HFFc6 (cell line): ENCODE measurements around the gene ALDH4A1. TPM values are rescaled to one million over a fixed set of nuclear protein-coding genes. Genes with fewer than 3 reads are reported as not detected.
A peak's percentile ranks its signal among the peaks of the same experiment; 100 is the strongest.

Source experiments
- DNase-seq: peaks from one replicate; pipeline ENCODE4 v3.0.0-alpha.2; 2018
- H3K27ac Mint-ChIP-seq: 2 replicates; pipeline ENCODE4 v1.8.0; 2020; ENCODE audit warnings: mild to moderate bottlenecking, mixed read lengths
- H3K27me3 Mint-ChIP-seq: 2 replicates; pipeline ENCODE4 v1.8.0; 2021; ENCODE audit warnings: mild to moderate bottlenecking, moderate library complexity, mixed read lengths; ENCODE audit not compliant: insufficient read depth
- H3K36me3 Mint-ChIP-seq: 2 replicates; pipeline ENCODE4 v1.8.0; 2021; ENCODE audit warnings: low read depth, mixed read lengths
- H3K4me1 Mint-ChIP-seq: 2 replicates; pipeline ENCODE4 v1.8.0; 2020; ENCODE audit warnings: low read depth, mixed read lengths
- H3K4me3 Mint-ChIP-seq: 2 replicates; pipeline ENCODE4 v1.8.0; 2020; ENCODE audit warnings: mild to moderate bottlenecking, moderate library complexity, mixed read lengths
- H3K9me3 Mint-ChIP-seq: 2 replicates; pipeline ENCODE4 v1.8.0; 2020; ENCODE audit warnings: mild to moderate bottlenecking, mixed read lengths
- CTCF ChIP-seq: fragments of 200-600 bp; sonication (generic); IDR thresholded peaks from 2 replicates; pipeline ENCODE4 v1.5.0; 2021; ENCODE audit warnings: antibody characterized with exemption, mild to moderate bottlenecking
- total RNA-seq, 6 experiments: library from RNA; stranded (reverse); fragmentation: NEBNext Ultra II Directional; extraction: Animal tissue kit (Norgen Biotek cat#: 25700); gene quantifications; 2 replicates in 1 of 6; 3 replicates in 5 of 6; pipeline ENCODE4 v1.2.3, GENCODE V29; 2021

The ALDH4A1 gene
- total RNA-seq, 6 experiments from 2014 or later = 18.3 to 24.1 (median 20.2) TPM

GRCh38 chr1:18938008-18938706 lies 35.8 kb upstream of the ALDH4A1 start:
- DNase-seq = no peak
- Mint-ChIP-seq H3K4me1 (peaks cover 64% of the 10 kb centered on the region), H3K27ac (peak overlapping the region; percentile 61), H3K4me3 (no peak overlapping the region), H3K36me3 (no peaks in the 10 kb centered on the region), H3K9me3 (no peaks in the 10 kb centered on the region), H3K27me3 (peaks cover 3% of the 10 kb centered on the region; the same call in 1 of the 2 replicates)
- TF ChIP-seq CTCF = no peak

GRCh38 chr1:18937539-18937938 lies 35.2 kb upstream of the ALDH4A1 start:
- Mint-ChIP-seq H3K4me1 (peaks cover 68% of the 10 kb centered on the region), H3K27ac (peak overlapping the region; percentile 28), H3K36me3 (no peaks in the 10 kb centered on the region), H3K4me3 (no peak overlapping the region), H3K9me3 (no peaks in the 10 kb centered on the region), H3K27me3 (peaks cover 3% of the 10 kb centered on the region; the same call in 1 of the 2 replicates)
- no peak for DNase-seq
- TF ChIP-seq CTCF = no peak

- no peak for DNase-seq
- TF ChIP-seq CTCF = no peak
- no peak overlapping the region for H3K4me3 Mint-ChIP-seq
- peaks cover 68% of the 10 kb centered on the region for H3K4me1 Mint-ChIP-seq
- peak overlapping the region; percentile 28; the same call in 1 of the 2 replicates for H3K27ac Mint-ChIP-seq
- peaks cover 3% of the 10 kb centered on the region; the same call in 1 of the 2 replicates for H3K27me3 Mint-ChIP-seq
- H3K9me3 Mint-ChIP-seq = no peaks in the 10 kb centered on the region
- no peaks in the 10 kb centered on the region for H3K36me3 Mint-ChIP-seq
Measured at GRCh38 chr1:18936814-18937481, 34.6 kb upstream of the ALDH4A1 start.

GRCh38 chr1:18936471-18936813 lies 34.1 kb upstream of the ALDH4A1 start:
- TF ChIP-seq CTCF = no peak
- Mint-ChIP-seq H3K4me3 (no peak overlapping the region), H3K27me3 (peaks cover 3% of the 10 kb centered on the region; the same call in 1 of the 2 replicates), H3K4me1 (peaks cover 68% of the 10 kb centered on the region), H3K36me3 (no peaks in the 10 kb centered on the region), H3K9me3 (no peaks in the 10 kb centered on the region), H3K27ac (no peak overlapping the region)
- no peak for DNase-seq

GRCh38 chr1:18934205-18935000 lies 32.0 kb upstream of the ALDH4A1 start:
- H3K27me3 Mint-ChIP-seq = no peaks in the 10 kb centered on the region
- H3K36me3 Mint-ChIP-seq = no peaks in the 10 kb centered on the region

More at GRCh38 chr1:18934205-18935000, 32.0 kb upstream of the ALDH4A1 start:
- Mint-ChIP-seq H3K4me3 (no peak overlapping the region), H3K27ac (no peak overlapping the region), H3K9me3 (no peaks in the 10 kb centered on the region), H3K4me1 (peaks cover 60% of the 10 kb centered on the region)
- DNase-seq = no peak
- TF ChIP-seq CTCF = no peak
